ENCODE data around the gene GRM7.

The GRM7 gene

GRCh38 chr3:7740458-7740857 is 879.5 kb downstream of the GRM7 start:
- DNase-seq: no peak

GRCh38 chr3:7744850-7745249 is 883.9 kb downstream of the GRM7 start:
- no peak for DNase-seq

- DNase-seq: no peak
These were observed 884.8 kb downstream of the GRM7 start for GRCh38 chr3:7745711-7746110.

GRCh38 chr3:7749931-7750695 is 889.2 kb downstream of the GRM7 start:
- no peak for DNase-seq

- no peak for DNase-seq
These were observed 891.1 kb downstream of the GRM7 start for GRCh38 chr3:7752005-7752404.

- DNase-seq: no peak
These were observed 893.9 kb downstream of the GRM7 start for GRCh38 chr3:7754653-7755441.

- no peak for DNase-seq
These were observed 898.7 kb downstream of the GRM7 start for GRCh38 chr3:7759630-7760029.

- DNase-seq: no peak
These were observed 899.8 kb downstream of the GRM7 start for GRCh38 chr3:7760718-7761117.

GRCh38 chr3:7764115-7764514 is 903.2 kb downstream of the GRM7 start:
- no peak for DNase-seq

- DNase-seq: no peak
These were observed 905.6 kb downstream of the GRM7 start for GRCh38 chr3:7766530-7766929.

GRCh38 chr3:7779331-7779730 is 918.4 kb downstream of the GRM7 start:
- DNase-seq: no peak

- no peak for DNase-seq
These were observed 920.5 kb downstream of the GRM7 start for GRCh38 chr3:7781395-7781794.

- no peak for DNase-seq
These were observed 927.2 kb downstream of the GRM7 start for GRCh38 chr3:7787871-7788828.

GRCh38 chr3:7788881-7789280 is 928.0 kb downstream of the GRM7 start:
- no peak for DNase-seq

- no peak for DNase-seq
These were observed 928.4 kb downstream of the GRM7 start for GRCh38 chr3:7789324-7789723.

GRCh38 chr3:7790141-7790540 is 929.2 kb downstream of the GRM7 start:
- no peak for DNase-seq

Data from activated CD8-positive, alpha-beta memory T cell treated with anti-CD3 and anti-CD28 coated beads, Interleukin-2, amount 50 U/mL, for 4 hours (primary cell).